Vagina (tissue), 2 donors: ENCODE data around the gene CIB2. TPM values are rescaled to one million over a fixed set of nuclear protein-coding genes. Genes with fewer than 3 reads are reported as not detected.

Experiments used
- DNase-seq, 2 donors: peaks; one replicate each; pipeline ENCODE4 v3.0.0-alpha.2; 2017; ENCODE audit errors: extremely low spot score in 2 of 2
- H3K27ac ChIP-seq: fragments of 200-600 bp; sonication (generic); one replicate; pipeline ENCODE4 v1.5.1; 2019
- H3K27me3 ChIP-seq: fragments of 200-600 bp; sonication (generic); one replicate; pipeline ENCODE4 v1.5.1; 2019
- H3K36me3 ChIP-seq, 2 donors: fragments of 200-600 bp; sonication (generic); one replicate each; pipeline ENCODE4 v1.5.1; 2017 to 2019
- H3K4me1 ChIP-seq: fragments of 200-600 bp; sonication (generic); one replicate; pipeline ENCODE4 v1.5.1; 2019
- H3K4me3 ChIP-seq, 2 donors: fragments of 200-600 bp; sonication (generic); 1 replicate in 1 of 2; 2 replicates in 1 of 2; pipeline ENCODE4 v1.5.1; 2016 to 2019
- H3K9me3 ChIP-seq: fragments of 200-600 bp; sonication (generic); one replicate; pipeline ENCODE4 v1.5.1; 2019
- POLR2A ChIP-seq, 2 donors: fragments of 450-650 bp; IDR thresholded peaks; one replicate each; pipeline ENCODE4 v1.6.1; 2017; ENCODE audit warnings: antibody characterized with exemption in 2 of 2, mild to moderate bottlenecking in 2 of 2, moderate library complexity in 2 of 2
- POLR2AphosphoS5 ChIP-seq, 2 donors: sonication (generic); formaldehyde crosslinking; IDR thresholded peaks; one replicate each; pipeline ENCODE4 v1.9.0; 2017; ENCODE audit warnings: antibody characterized with exemption in 2 of 2, mild to moderate bottlenecking in 2 of 2, low read depth in 1 of 2; ENCODE audit not compliant: insufficient read depth in 1 of 2
- intact Hi-C: fragments of 100-400 bp; cut with DNase I; formaldehyde crosslinking; loops from one replicate; pipeline ENCODE4 v1.15.1; 2023
- small RNA-seq: library from RNA; depleted of rRNA; stranded (forward); fragments of <200 nt; gene quantifications from one replicate; pipeline ENCODE3, GENCODE V24; 2016
- total RNA-seq: library from RNA; depleted of rRNA; stranded (reverse); fragments of >200 nt; gene quantifications from one replicate; pipeline ENCODE4 v1.2.3, GENCODE V29; 2016

CIB2 gene
- total RNA-seq, 1 donor from 2014 or later = 13.0 TPM

DNA sequence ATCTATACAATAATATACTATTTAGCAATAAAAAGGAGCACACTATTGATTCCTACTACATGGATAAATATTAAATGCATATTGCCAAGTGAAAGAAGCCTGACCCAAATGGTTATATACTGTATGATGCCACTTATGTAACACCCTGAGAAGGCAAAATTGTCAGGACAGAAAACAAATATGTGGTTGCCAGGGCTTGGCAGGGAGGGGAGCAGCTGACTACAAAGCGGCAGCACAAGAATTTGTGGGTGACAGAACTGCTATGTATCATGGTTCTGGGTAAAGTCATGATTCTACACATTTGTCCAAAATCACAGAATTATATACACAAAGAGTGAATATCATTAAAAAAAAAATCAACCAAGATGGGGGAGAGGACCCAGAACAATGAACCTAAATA lies 76.3 kb downstream of the CIB2 start:
- TF ChIP-seq POLR2AphosphoS5 (IDR thresholded peaks at IDR 0.05; ENCODE audit: insufficient read depth in 1 of 2, low read depth in 1 of 2) (no peak), POLR2A (IDR thresholded peaks at IDR 0.05) (no peak)
- no peak overlapping the region for H3K4me3 ChIP-seq
- H3K27me3 ChIP-seq = no peaks in the 10 kb centered on the region
- no peak overlapping the region for H3K27ac ChIP-seq
- intact Hi-C loops = loop anchor here (5.0 kb wide), 1 partner anchor 868 kb away; no protein-coding TSS in a partner anchor
- peaks cover 89% of the 10 kb centered on the region for H3K4me1 ChIP-seq
- H3K36me3 ChIP-seq = peaks cover 0 to 9% of the 10 kb centered on the region in 2 donors
- H3K9me3 ChIP-seq = no peaks in the 10 kb centered on the region
- DNase-seq = no peak

Small RNA genes within 50 kb of the gene (small RNA-seq; reads per million reads assigned to genes)
- gene RF00092 = not detected

Other genes with a start within 250 kb of the CIB2 start
- gene TBC1D2B, start 53.7 kb downstream of the CIB2 start, total RNA-seq = 63.6 TPM
- gene SH2D7, start 38.9 kb downstream of the CIB2 start, total RNA-seq = not detected
- 60.2 TPM for gene IDH3A, start 17.9 kb upstream of the CIB2 start, total RNA-seq
- 3.4 TPM for gene ACSBG1, start 103.1 kb upstream of the CIB2 start, total RNA-seq
- 26.5 TPM for gene DNAJA4, start 133.1 kb upstream of the CIB2 start, total RNA-seq
- gene SKIC8, start 168.2 kb upstream of the CIB2 start, total RNA-seq = 54.3 TPM
- gene CRABP1, start 208.9 kb upstream of the CIB2 start, total RNA-seq = not detected